Measurements from ENCODE around the gene KATNA1. TPM values are rescaled to one million over a fixed set of nuclear protein-coding genes. Genes with fewer than 3 reads are reported as not detected.
A peak's percentile ranks its signal among the peaks of the same experiment; 100 is the strongest.

KATNA1 gene
- polyA plus RNA-seq, 3 donors: 11.4 to 15.4 (median 14.5) TPM

DNA sequence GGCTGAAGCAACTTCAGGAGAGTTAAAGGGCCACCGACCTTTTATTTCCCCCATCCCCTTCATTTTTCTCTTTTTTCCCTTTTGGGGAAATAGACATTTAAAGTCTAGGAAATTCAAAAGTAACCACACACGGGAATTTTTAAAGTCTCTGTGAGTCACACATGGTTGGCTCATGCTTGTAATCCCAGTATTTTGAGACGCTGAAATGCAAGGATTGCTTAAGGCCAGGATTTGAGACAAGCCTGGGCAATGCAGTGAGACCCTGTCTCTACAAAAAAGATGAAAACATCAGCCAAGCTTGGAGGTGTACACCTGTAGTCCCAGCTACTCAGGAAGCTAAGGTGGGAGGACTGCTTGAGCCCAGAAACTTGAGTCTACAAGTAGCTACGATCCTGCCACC is 34.2 kb downstream of the KATNA1 start:
- DNase-seq: no peak
- Histone ChIP-seq H3K27ac (ENCODE audit: low read depth in 1 of 2, low read length in 2 of 2) (no peak overlapping the region), H3K9me3 (replicated peaks in 1 of 2; ENCODE audit: control insufficient read depth in 1 of 2, insufficient read depth in 1 of 2, low read length in 2 of 2) (peaks cover 6 to 12% of the 10 kb centered on the region in 2 donors), H3K36me3 (replicated peaks in 1 of 2; ENCODE audit: control insufficient read depth in 1 of 2, insufficient read depth in 2 of 2, low read length in 2 of 2) (peaks cover 6 to 59% of the 10 kb centered on the region in 2 donors), H3K4me3 (replicated peaks in 1 of 3; ENCODE audit: low read depth in 2 of 3, low read length in 3 of 3) (no peak overlapping the region), H3K4me1 (ENCODE audit: control insufficient read depth in 1 of 2, insufficient read depth in 2 of 2, low read length in 2 of 2) (no peaks in the 10 kb centered on the region), H3K9ac (ENCODE audit: insufficient read depth, low read length, poor library complexity, severe bottlenecking) (no peak overlapping the region), H2AFZ (ENCODE audit: insufficient read depth, low read depth, low read length, poor library complexity, severe bottlenecking) (no peak overlapping the region), H3K4me2 (replicated peaks; ENCODE audit: extremely low read depth, low read length, poor library complexity, severe bottlenecking) (no peak overlapping the region), H3K79me2 (ENCODE audit: insufficient read depth, low read length) (no peaks in the 10 kb centered on the region), H3K27me3 (ENCODE audit: control insufficient read depth in 2 of 2, insufficient read depth in 2 of 2, low read length in 2 of 2) (no peaks in the 10 kb centered on the region), H4K20me1 (ENCODE audit: insufficient read depth, low read length) (no peaks in the 10 kb centered on the region)
- 95% methylated on average over 2 of the region's 4 CpGs for WGBS (ENCODE audit: insufficient coverage)
- Mint-ChIP-seq H3K27ac (no peak overlapping the region), H3K36me3 (peaks cover 47 to 77% of the 10 kb centered on the region in 2 donors), H3K9me3 (peaks cover 3 to 25% (median 6%) of the 10 kb centered on the region in 7 donors), H3K4me1 (peaks cover 5% of the 10 kb centered on the region), H3K27me3 (ENCODE audit: low read depth in 3 of 3) (no peaks in the 10 kb centered on the region), H3K4me3 (no peak overlapping the region)
- intact Hi-C loops (cut with micrococcal nuclease): no loop called here
- TF ChIP-seq, protein P1, sequence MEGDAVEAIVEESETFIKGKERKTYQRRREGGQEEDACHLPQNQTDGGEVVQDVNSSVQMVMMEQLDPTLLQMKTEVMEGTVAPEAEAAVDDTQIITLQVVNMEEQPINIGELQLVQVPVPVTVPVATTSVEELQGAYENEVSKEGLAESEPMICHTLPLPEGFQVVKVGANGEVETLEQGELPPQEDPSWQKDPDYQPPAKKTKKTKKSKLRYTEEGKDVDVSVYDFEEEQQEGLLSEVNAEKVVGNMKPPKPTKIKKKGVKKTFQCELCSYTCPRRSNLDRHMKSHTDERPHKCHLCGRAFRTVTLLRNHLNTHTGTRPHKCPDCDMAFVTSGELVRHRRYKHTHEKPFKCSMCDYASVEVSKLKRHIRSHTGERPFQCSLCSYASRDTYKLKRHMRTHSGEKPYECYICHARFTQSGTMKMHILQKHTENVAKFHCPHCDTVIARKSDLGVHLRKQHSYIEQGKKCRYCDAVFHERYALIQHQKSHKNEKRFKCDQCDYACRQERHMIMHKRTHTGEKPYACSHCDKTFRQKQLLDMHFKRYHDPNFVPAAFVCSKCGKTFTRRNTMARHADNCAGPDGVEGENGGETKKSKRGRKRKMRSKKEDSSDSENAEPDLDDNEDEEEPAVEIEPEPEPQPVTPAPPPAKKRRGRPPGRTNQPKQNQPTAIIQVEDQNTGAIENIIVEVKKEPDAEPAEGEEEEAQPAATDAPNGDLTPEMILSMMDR (IDR thresholded peaks at IDR 0.05): no peak

DNA sequence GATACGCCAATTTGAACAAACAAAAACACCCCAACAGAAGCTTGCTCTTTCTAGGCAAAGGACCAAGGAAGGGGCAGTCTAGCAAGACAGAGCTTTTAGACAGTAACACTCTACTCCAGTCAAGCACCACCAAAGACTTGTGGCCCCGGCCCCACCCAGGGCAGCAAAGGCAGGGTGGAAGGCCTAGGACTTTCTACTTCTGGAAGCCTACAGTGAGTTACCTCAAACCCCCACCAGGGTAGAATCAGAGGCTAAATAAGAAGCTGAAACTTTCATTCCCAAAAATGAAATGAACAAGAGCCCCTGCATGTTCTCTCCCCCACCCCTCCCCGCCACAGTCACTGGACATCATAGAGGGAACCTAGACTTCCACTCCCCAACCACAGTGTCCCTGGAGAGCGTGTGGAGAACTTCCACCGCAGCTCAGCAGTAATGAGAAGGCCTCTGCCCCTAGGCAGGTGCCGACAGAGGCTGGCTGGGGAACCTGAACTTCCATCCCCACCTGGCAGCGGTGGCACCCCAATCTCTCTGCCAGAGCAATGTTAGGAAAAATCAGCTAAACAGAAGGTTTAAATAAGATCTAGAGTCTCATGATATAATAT is 40.0 kb downstream of the KATNA1 start:
- no peaks in the 10 kb centered on the region for H3K27me3 Mint-ChIP-seq (ENCODE audit: low read depth in 3 of 3)

More for the DNA sequence above, 40.0 kb downstream of the KATNA1 start:
- Mint-ChIP-seq H3K4me3 (no peak overlapping the region), H3K9me3 (peaks cover 0 to 11% (median 4%) of the 10 kb centered on the region in 7 donors), H3K27ac (peak overlapping the region in 2 of 7 donors; percentile 40 to 50), H3K36me3 (peaks cover 35 to 66% of the 10 kb centered on the region in 2 donors), H3K4me1 (no peaks in the 10 kb centered on the region)
- intact Hi-C loops (cut with micrococcal nuclease): no loop called here
- TF ChIP-seq, protein P1 (IDR thresholded peaks at IDR 0.05): no peak
- H3K9me3 ChIP-seq (replicated peaks in 1 of 2; ENCODE audit: control insufficient read depth in 1 of 2, insufficient read depth in 1 of 2, low read length in 2 of 2): peaks cover 0 to 5% of the 10 kb centered on the region in 2 donors
- H3K27me3 ChIP-seq (ENCODE audit: control insufficient read depth in 2 of 2, insufficient read depth in 2 of 2, low read length in 2 of 2): no peaks in the 10 kb centered on the region
- peaks cover 14 to 39% of the 10 kb centered on the region in 2 donors for H3K36me3 ChIP-seq (replicated peaks in 1 of 2; ENCODE audit: control insufficient read depth in 1 of 2, insufficient read depth in 2 of 2, low read length in 2 of 2)
- no peak overlapping the region for H3K27ac ChIP-seq (ENCODE audit: low read depth in 1 of 2, low read length in 2 of 2)
- no peaks in the 10 kb centered on the region for H4K20me1 ChIP-seq (ENCODE audit: insufficient read depth, low read length)
- no peak for DNase-seq
- H3K79me2 ChIP-seq (ENCODE audit: insufficient read depth, low read length): peaks cover 4% of the 10 kb centered on the region
- WGBS (ENCODE audit: insufficient coverage): no CpG with 5 or more reads among the region's 7 CpGs
- H3K4me1 ChIP-seq (ENCODE audit: control insufficient read depth in 1 of 2, insufficient read depth in 2 of 2, low read length in 2 of 2): no peaks in the 10 kb centered on the region
- no peak overlapping the region for H3K4me2 ChIP-seq (replicated peaks; ENCODE audit: extremely low read depth, low read length, poor library complexity, severe bottlenecking)
- H3K4me3 ChIP-seq (replicated peaks in 1 of 3; ENCODE audit: low read depth in 2 of 3, low read length in 3 of 3): no peak overlapping the region
- H3K9ac ChIP-seq (ENCODE audit: insufficient read depth, low read length, poor library complexity, severe bottlenecking): no peak overlapping the region
- H2AFZ ChIP-seq (ENCODE audit: insufficient read depth, low read depth, low read length, poor library complexity, severe bottlenecking): no peak overlapping the region
